ENCODE results near the gene KRT85. TPM values are rescaled to one million over a fixed set of nuclear protein-coding genes. Genes with fewer than 3 reads are reported as not detected.

The KRT85 gene
- total and polyA plus RNA-seq, 2 of the 4 experiments (the other 2 are of a cell fraction) = not detected

GRCh38 chr12:52403561-52403960 is 36.3 kb upstream of the KRT85 start:
- H3K9ac ChIP-seq (ENCODE audit: low read depth, low read length) = no peak overlapping the region
- POLR2A ChIA-PET (ENCODE audit: unreplicated experiment) = no interaction called here
- no peak overlapping the region for H4K5ac ChIP-seq (ENCODE audit: low read depth, low read length)
- H3K27me3 ChIP-seq (ENCODE audit: control insufficient read depth, insufficient read depth, low read length) = peaks cover 51% of the 10 kb centered on the region
- H3K18ac ChIP-seq (ENCODE audit: low read depth, low read length) = no peak overlapping the region
- H4K20me1 ChIP-seq (ENCODE audit: insufficient read depth, low read length) = no peaks in the 10 kb centered on the region
- intact Hi-C loops (cut with micrococcal nuclease) (no loop called here), dilution Hi-C loops (cut with HindIII; ENCODE audit: low sequenced_read_pairs, unreplicated experiment) (no loop called here), in situ Hi-C loops (cut with MboI; ENCODE audit: low sequenced_read_pairs) (no loop called here)
- H3K4ac ChIP-seq (ENCODE audit: low read depth, low read length) = no peak overlapping the region
- H4K91ac ChIP-seq (ENCODE audit: insufficient read depth, low read depth, low read length) = no peak overlapping the region
- H3K23ac ChIP-seq (ENCODE audit: low read depth, low read length) = no peak overlapping the region
- H2BK120ac ChIP-seq (ENCODE audit: low read depth, low read length) = no peak overlapping the region
- CTCF ChIA-PET = no interaction called here
- 96% methylated on average over 8 of the region's 9 CpGs; no CpG with 5 or more reads in 1 of the 2 experiments for WGBS, 2 experiments (ENCODE audit: extremely low coverage in 2 of 2, insufficient read length in 1 of 2)
- H4K8ac ChIP-seq (ENCODE audit: low read depth in 2 of 2, low read length in 2 of 2) = no peak overlapping the region
- no peak overlapping the region for H2AK5ac ChIP-seq (ENCODE audit: low read depth, low read length)
- no peak overlapping the region for H2BK15ac ChIP-seq (ENCODE audit: low read depth, low read length)
- TF ChIP-seq RCOR1 (IDR thresholded peaks at IDR 0.05; ENCODE audit: insufficient replicate concordance, low read length) = no peak
- no peak for TF ChIP-seq RFX5 (IDR thresholded peaks at IDR 0.05; ENCODE audit: low read depth, low read length)
- TF ChIP-seq NFE2L2 (IDR thresholded peaks at IDR 0.05; ENCODE audit: low read depth, low read length) = no peak
- TF ChIP-seq BHLHE40 (IDR thresholded peaks at IDR 0.05; ENCODE audit: low read depth, low read length) = no peak
- no peak for TF ChIP-seq MAZ (IDR thresholded peaks at IDR 0.05; ENCODE audit: borderline replicate concordance, low read depth, low read length)
- TF ChIP-seq RAD21 (IDR thresholded peaks at IDR 0.05; ENCODE audit: low read length) = no peak
- TF ChIP-seq USF2 (IDR thresholded peaks at IDR 0.05; ENCODE audit: low read depth, low read length) = no peak
- no peak for TF ChIP-seq POLR2A (IDR thresholded peaks at IDR 0.05; ENCODE audit: low read depth, low read length)
- no peak for TF ChIP-seq MXI1 (IDR thresholded peaks at IDR 0.05; ENCODE audit: borderline replicate concordance, low read depth, low read length)
- TF ChIP-seq FOS (IDR thresholded peaks at IDR 0.05; ENCODE audit: low read depth, low read length) = no peak
- TF ChIP-seq CTCF (conservative IDR thresholded peaks at IDR 0.05; ENCODE audit: low read depth, low read length) = no peak
- TF ChIP-seq SMC3 (IDR thresholded peaks at IDR 0.05; ENCODE audit: low read depth, low read length) = no peak
- TF ChIP-seq MAFK (IDR thresholded peaks at IDR 0.05; ENCODE audit: low read depth, low read length) = no peak
- no peak overlapping the region for H2BK5ac ChIP-seq (ENCODE audit: low read depth, low read length, poor library complexity, severe bottlenecking)
- ATAC-seq (ENCODE audit: low read depth) (no peak), DNase-seq (no peak)
- no peaks in the 10 kb centered on the region for H3K79me1 ChIP-seq (ENCODE audit: low read depth in 1 of 2, low read length in 2 of 2)
- H3K14ac ChIP-seq (replicated peaks; ENCODE audit: low read depth, low read length) = no peak overlapping the region
- H2AFZ ChIP-seq (replicated peaks; ENCODE audit: low read length, poor library complexity) = no peak overlapping the region
- no TSS peak for BruUV-seq (replicated peaks)
- no peak overlapping the region for H3K4me3 ChIP-seq (ENCODE audit: insufficient read depth, low read depth, low read length)
- no peak overlapping the region for H2AK9ac ChIP-seq (replicated peaks; ENCODE audit: low read depth, low read length, poor library complexity)
- no peaks in the 10 kb centered on the region for H3K4me1 ChIP-seq (ENCODE audit: control insufficient read depth, insufficient read depth, low read length)
- no peak overlapping the region for H3K56ac ChIP-seq (ENCODE audit: extremely low read depth, insufficient read depth, low read length)
- H3K36me3 ChIP-seq (ENCODE audit: control insufficient read depth, insufficient read depth, low read length) = no peaks in the 10 kb centered on the region
- H3K9me3 ChIP-seq (ENCODE audit: control insufficient read depth, insufficient read depth, low read length) = no peaks in the 10 kb centered on the region
- no peak overlapping the region for H3K27ac ChIP-seq (ENCODE audit: insufficient read depth, low read length)
- no peak overlapping the region for H3K4me2 ChIP-seq (ENCODE audit: low read depth, low read length)
- H3K9me1 ChIP-seq (ENCODE audit: insufficient read depth, low read length) = no peaks in the 10 kb centered on the region
- no peak overlapping the region for H2BK20ac ChIP-seq (ENCODE audit: low read depth, low read length)
